Mucosa of descending colon (tissue), 3 donors: ENCODE measurements around the gene CAPN15. TPM values are rescaled to one million over a fixed set of nuclear protein-coding genes. Genes with fewer than 3 reads are reported as not detected.

Source experiments
- ATAC-seq: fragments of 200-7000 bp; cut with Tn5 transposase; one replicate; pipeline ENCODE4 v1.9.1; 2020; ENCODE audit warnings: mild to moderate bottlenecking, moderate library complexity
- DNase-seq, 3 donors: peaks; one replicate each; pipeline ENCODE4 v3.0.0-alpha.2; 2020
- H3K36me3 ChIP-seq: fragments of 200-600 bp; one replicate; pipeline ENCODE4 v1.8.0; 2021; ENCODE audit warnings: low read depth, mild to moderate bottlenecking
- H3K4me1 ChIP-seq: fragments of 200-600 bp; one replicate; pipeline ENCODE4 v1.8.0; 2021; ENCODE audit warnings: low read depth, mild to moderate bottlenecking
- H3K4me3 ChIP-seq: fragments of 200-600 bp; one replicate; pipeline ENCODE4 v1.8.0; 2021; ENCODE audit warnings: mild to moderate bottlenecking
- H3K9me3 ChIP-seq: fragments of 200-600 bp; one replicate; pipeline ENCODE4 v1.8.0; 2021; ENCODE audit warnings: mild to moderate bottlenecking
- CTCF ChIP-seq: fragments of 200-600 bp; IDR thresholded peaks from one replicate; pipeline ENCODE4 v1.8.0; 2022; ENCODE audit warnings: antibody characterized with exemption, mild to moderate bottlenecking
- intact Hi-C, 2 donors: fragments of 100-400 bp; cut with DNase I in 1 of 2; cut with micrococcal nuclease in 1 of 2; formaldehyde crosslinking; loops; one replicate each; pipeline versions ENCODE4 v1.11.0 to v1.11.1; 2022; cut with DNase I, micrococcal nuclease
- total RNA-seq, 3 donors: library from RNA; stranded (reverse); fragmentation: NEBNext Ultra II Directional in 2 of 3; extraction: Animal tissue kit (Norgen Biotek cat#: 25700) in 2 of 3; gene quantifications; one replicate each; pipeline versions ENCODE4 v1.2.1 to v1.2.4, GENCODE V29; 2021 to 2023
- donor health status: DM: no; HTN: no; CAD: no; lungs with moderate emphysema.
- donor health status: DM: no; HTN: no; CAD: no.
- donor health status: DM: no; HTN: yes; CAD: no.

Gene CAPN15
- total RNA-seq, 3 donors from 2014 or later = 73.5 to 110 (median 109) TPM

DNA sequence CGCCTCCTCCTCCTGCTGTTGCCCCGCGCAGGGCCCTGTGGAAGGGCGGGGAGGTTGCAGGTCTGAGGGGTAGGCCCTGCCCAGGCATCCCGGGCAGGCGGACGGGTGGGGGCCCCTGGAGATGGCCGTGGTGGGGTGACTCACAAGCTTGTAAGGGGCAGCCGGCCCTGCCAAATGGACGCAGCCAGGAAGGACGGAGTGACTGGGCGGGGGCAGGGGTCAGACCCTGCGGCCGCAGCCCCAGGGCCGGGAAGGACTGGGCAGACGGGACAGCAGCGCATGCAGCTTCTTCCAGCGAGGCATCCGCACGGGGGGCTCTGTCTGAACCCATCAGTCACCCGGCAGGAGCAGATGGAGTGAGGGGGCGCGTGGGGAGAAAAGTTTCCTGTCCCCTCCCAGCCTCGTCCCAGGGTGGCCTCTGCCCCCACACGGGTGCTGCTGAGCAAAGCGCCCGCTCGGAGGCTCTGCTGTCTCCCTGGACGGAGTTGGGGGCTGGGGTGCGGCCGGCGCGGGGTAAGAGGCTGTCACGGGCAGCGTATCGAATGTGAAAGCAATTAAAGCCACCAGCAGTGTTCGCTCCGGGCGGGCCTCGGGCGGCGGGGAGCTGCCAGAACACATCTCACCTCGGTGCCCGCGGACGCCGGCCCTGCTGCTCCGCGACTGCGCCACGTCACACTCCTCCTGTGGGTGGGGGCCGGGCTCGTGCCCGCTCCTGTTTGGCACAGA lies 27.3 kb downstream of the CAPN15 start:
- no peak for TF ChIP-seq CTCF
- intact Hi-C loops = no loop called here
- Histone ChIP-seq H3K9me3 (no peaks in the 10 kb centered on the region), H3K36me3 (no peaks in the 10 kb centered on the region), H3K4me3 (no peak overlapping the region), H3K4me1 (peaks cover 5% of the 10 kb centered on the region)
- peak; percentile 69 for ATAC-seq
- DNase-seq = no peak

DNA sequence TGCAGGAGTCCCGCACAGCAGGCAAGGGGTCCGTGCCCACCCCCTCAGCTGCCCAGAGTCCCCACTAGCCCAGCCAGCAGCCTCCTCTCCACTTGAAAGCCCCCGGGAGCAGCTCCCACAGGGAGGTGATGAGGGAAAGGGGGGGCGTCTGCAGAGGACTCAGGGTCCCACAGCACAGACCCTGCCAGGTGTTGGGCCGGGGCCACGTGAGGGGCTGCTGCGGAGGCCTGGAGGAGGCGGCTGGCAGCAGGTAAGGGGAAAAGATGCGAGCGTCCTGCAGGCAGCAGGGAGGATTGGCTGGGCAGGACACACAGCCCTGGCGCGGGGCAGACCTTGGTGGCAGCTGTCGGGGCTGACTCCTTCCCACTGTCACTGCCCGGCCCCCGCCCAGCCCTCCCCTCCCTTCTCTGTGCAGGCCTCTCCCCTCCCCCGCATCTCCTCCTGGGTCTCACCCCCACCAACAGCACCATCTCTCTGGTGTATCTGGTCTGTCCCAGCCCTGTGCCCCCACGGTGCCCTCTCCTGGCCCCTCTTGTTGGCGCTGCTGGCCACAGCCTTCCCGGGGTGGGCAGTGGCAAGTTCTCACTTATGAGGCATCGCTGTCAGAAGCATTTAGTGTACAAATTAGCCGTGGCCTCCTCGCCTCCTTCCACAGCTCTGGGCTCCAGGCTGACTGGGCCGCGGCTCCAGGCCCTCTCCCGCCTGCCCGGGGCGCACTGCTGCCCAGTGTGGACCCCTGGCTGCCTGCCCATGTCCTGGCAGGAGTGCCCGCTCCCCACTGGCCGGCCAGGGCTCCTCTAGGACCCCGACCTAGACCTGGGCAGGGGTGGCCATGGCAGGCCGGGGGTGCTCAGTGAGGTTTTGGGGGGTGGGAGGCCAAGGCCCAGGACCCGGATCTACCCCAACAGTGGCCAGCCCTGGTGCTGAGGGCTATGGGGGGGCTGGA lies 28.3 kb downstream of the CAPN15 start:
- Histone ChIP-seq H3K4me1 (peaks cover 5% of the 10 kb centered on the region), H3K9me3 (no peaks in the 10 kb centered on the region), H3K36me3 (no peaks in the 10 kb centered on the region), H3K4me3 (no peak overlapping the region)
- TF ChIP-seq CTCF = no peak
- ATAC-seq (peak; percentile 2), DNase-seq (no peak)
- intact Hi-C loops = no loop called here

GRCh38 chr16:556474-557173 lies 29.1 kb downstream of the CAPN15 start:
- no peak for TF ChIP-seq CTCF
- Histone ChIP-seq H3K4me3 (no peak overlapping the region), H3K9me3 (no peaks in the 10 kb centered on the region), H3K36me3 (no peaks in the 10 kb centered on the region), H3K4me1 (peaks cover 5% of the 10 kb centered on the region)
- DNase-seq (no peak), ATAC-seq (no peak)
- intact Hi-C loops = no loop called here

GRCh38 chr16:557463-558297 lies 30.2 kb downstream of the CAPN15 start:
- DNase-seq = no peak
- Histone ChIP-seq H3K9me3 (no peaks in the 10 kb centered on the region), H3K4me3 (no peak overlapping the region), H3K4me1 (peaks cover 5% of the 10 kb centered on the region), H3K36me3 (no peaks in the 10 kb centered on the region)
- TF ChIP-seq CTCF = no peak
- no peak for ATAC-seq
- intact Hi-C loops = no loop called here
